Thoracic aorta (tissue), 2 donors: ENCODE results near the gene PARN. TPM values are rescaled to one million over a fixed set of nuclear protein-coding genes. Genes with fewer than 3 reads are reported as not detected.
"Not testable (repeated sequence)": the region's sequence is repeated elsewhere in the genome, so short reads cannot be mapped to it uniquely, and the experiment has no call there.

Source experiments
- ATAC-seq: fragments of 150-250 bp; one replicate; pipeline ENCODE4 v1.8.0; 2017; ENCODE audit warnings: low read depth; ENCODE audit not compliant: insufficient number of reproducible peaks, low FRiP score
- DNase-seq: peaks from one replicate; pipeline ENCODE4 v3.0.0-alpha.2; 2020; ENCODE audit warnings: low spot score
- H3K27ac ChIP-seq, 2 donors: fragments of 200-600 bp; sonication (generic); 1 replicate in 1 of 2; 2 replicates in 1 of 2; pipeline ENCODE4 v1.5.1; 2016; ENCODE audit warnings: mild to moderate bottlenecking in 2 of 2, moderate library complexity in 2 of 2
- H3K27me3 ChIP-seq: fragments of 200-600 bp; sonication (generic); replicated peaks from 2 replicates; pipeline ENCODE4 v1.6.0; 2016; ENCODE audit warnings: mild to moderate bottlenecking; ENCODE audit not compliant: insufficient read depth
- H3K36me3 ChIP-seq: fragments of 200-600 bp; sonication (generic); one replicate; pipeline ENCODE4 v1.5.1; 2016
- H3K4me1 ChIP-seq, 2 donors: fragments of 200-600 bp; sonication (generic); 1 replicate in 1 of 2; 2 replicates in 1 of 2; pipeline versions ENCODE4 v1.5.1 to v1.6.0; 2016; ENCODE audit warnings: low read depth in 2 of 2, mild to moderate bottlenecking in 1 of 2; ENCODE audit not compliant: control insufficient read depth in 1 of 2
- H3K4me3 ChIP-seq: fragments of 200-600 bp; sonication (generic); 2 replicates; pipeline ENCODE4 v1.5.1; 2016; ENCODE audit warnings: mild to moderate bottlenecking
- H3K9me3 ChIP-seq: fragments of 200-600 bp; sonication (generic); 2 replicates; pipeline ENCODE4 v1.5.1; 2016
- total RNA-seq, 2 donors: library from RNA; depleted of rRNA; stranded (reverse); fragments of >200 nt; gene quantifications; one replicate each; pipeline versions ENCODE4 v1.1.0 to v1.2.3, GENCODE V29; 2016
- TF ChIP-seq, protein P1 (sequence below): fragments of 200-600 bp; sonication (generic); IDR thresholded peaks from one replicate; pipeline ENCODE4 v1.5.1; 2019; ENCODE audit warnings: antibody characterized with exemption

Gene PARN
- total RNA-seq, 2 donors from 2014 or later: 51.0 to 66.7 TPM

DNA sequence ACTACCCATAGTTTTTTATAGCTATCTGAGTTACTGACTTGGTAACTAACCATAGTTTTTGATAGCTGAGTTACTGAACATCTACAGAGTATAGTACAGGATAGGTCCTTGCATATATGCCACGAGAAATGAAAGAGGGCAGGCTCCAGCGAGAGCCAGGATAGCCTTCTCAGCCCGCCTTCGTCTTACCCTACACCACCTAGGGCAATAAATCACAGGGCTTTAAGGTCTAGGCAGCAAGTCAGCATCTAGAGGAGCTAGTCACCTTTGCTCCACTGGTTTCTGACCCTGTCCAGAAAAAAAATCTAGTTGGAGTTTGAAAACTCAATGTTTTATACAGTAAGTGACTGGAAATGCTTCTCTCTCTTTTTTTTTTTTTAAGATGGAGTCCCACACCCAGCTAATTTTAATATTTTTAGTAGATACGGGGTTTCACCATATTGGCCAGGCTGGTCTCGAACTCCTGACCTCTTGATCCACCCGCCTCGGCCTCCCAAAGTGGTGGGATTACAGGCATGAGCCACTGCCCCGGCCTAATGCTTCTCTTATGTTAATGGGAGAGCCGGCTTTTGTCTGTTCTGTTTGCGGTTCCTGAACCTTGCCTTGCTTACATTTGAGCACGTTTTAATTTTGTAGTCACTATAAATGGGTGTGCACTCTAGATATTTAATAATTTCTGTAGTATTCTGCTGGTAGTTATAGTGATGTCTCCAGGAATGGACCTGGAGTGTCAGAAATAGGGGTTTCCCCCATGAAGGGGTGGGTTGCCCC lies 5.5 kb upstream of the PARN start:
- no peak overlapping the region for H3K27ac ChIP-seq
- H3K27me3 ChIP-seq: no peaks in the 10 kb centered on the region
- ATAC-seq (no peak), DNase-seq (no peak)
- no peaks in the 10 kb centered on the region for H3K9me3 ChIP-seq
- peaks cover 2% of the 10 kb centered on the region for H3K36me3 ChIP-seq
- TF ChIP-seq, protein P1, sequence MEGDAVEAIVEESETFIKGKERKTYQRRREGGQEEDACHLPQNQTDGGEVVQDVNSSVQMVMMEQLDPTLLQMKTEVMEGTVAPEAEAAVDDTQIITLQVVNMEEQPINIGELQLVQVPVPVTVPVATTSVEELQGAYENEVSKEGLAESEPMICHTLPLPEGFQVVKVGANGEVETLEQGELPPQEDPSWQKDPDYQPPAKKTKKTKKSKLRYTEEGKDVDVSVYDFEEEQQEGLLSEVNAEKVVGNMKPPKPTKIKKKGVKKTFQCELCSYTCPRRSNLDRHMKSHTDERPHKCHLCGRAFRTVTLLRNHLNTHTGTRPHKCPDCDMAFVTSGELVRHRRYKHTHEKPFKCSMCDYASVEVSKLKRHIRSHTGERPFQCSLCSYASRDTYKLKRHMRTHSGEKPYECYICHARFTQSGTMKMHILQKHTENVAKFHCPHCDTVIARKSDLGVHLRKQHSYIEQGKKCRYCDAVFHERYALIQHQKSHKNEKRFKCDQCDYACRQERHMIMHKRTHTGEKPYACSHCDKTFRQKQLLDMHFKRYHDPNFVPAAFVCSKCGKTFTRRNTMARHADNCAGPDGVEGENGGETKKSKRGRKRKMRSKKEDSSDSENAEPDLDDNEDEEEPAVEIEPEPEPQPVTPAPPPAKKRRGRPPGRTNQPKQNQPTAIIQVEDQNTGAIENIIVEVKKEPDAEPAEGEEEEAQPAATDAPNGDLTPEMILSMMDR: no peak
- no peak overlapping the region for H3K4me3 ChIP-seq
- H3K4me1 ChIP-seq: peaks cover 13 to 48% of the 10 kb centered on the region in 2 donors

DNA sequence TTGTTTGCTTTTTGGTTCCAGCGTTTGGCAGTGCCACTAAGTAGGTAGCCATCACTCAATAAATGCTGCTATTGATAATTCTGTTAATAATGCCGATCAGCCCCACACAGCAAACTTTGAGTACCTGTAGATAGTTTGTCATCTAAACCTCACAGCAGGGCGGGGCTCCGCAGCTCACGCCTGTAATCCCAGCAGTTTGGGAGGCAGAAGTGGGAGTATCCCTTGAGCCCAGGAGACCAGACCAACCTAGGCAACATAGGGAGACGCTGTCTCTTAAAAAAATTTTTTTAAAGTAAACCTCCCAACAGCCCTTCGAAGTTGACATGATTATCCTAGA lies 4.3 kb upstream of the PARN start:
- TF ChIP-seq, protein P1: no peak
- Histone ChIP-seq H3K27ac (no peak overlapping the region), H3K27me3 (no peaks in the 10 kb centered on the region), H3K4me3 (peak overlapping the region; percentile 84), H3K4me1 (peaks cover 13 to 52% of the 10 kb centered on the region in 2 donors), H3K36me3 (no peaks in the 10 kb centered on the region), H3K9me3 (no peaks in the 10 kb centered on the region)
- ATAC-seq (no peak), DNase-seq (no peak)

DNA sequence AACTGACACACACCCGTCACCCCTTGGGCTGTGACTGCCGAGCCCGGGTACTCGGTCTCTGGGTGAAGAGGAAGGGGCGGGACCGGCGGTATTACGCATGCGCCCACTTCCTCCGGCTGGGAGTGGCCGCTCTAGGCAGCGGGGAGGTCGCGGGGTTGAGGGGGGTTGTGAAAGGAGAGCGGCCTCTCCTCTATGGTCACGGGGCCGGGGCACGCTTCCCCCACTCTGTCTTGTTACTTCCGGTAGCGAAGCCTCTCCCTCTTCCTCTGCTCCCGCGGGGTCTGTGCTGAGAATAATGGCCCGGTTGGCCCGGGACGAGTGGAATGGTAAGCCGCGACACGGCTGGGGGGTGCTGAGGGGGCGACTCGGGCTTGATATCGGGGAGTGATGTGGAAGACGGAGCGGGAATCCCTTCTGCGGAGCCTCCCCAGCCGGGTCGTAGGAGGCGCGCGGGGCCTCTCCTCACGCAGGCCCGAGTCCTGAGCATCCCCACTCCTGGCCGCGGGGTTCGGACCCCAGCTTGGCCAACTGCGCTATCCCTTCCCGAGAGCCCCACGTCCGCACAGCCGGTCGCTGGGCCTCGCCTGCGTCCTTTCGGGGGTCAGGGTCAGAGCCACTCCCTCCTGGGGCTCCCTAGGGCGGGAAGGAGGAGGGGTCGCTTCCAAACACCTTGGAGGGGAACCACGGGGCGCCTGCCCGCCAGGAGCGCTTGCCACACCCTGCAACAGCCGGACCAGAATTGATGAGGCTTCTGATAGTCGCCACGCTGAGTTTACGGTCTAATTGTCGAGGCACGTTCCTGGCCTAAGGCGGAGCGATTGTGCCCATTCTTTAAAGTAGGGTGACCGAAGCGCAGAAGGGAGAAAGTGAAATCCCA lies 2.9 kb upstream of the PARN start, which contains the start of gene BFAR:
BFAR (plus strand) TSS at position 259 of the 877 bp plus-strand sequence. CDS start 11,396 bp downstream, outside the sequence.
- DNase-seq (peak; percentile 98), ATAC-seq (peak; percentile 88)
- Histone ChIP-seq H3K36me3 (no peaks in the 10 kb centered on the region), H3K4me1 (peaks cover 13 to 61% of the 10 kb centered on the region in 2 donors), H3K9me3 (no peaks in the 10 kb centered on the region), H3K4me3 (peak within 1 kb of the TSS; percentile 84), H3K27ac (peak within 1 kb of the TSS; percentile 79 to 87), H3K27me3 (no peaks in the 10 kb centered on the region)
- TF ChIP-seq, protein P1: no peak

DNA sequence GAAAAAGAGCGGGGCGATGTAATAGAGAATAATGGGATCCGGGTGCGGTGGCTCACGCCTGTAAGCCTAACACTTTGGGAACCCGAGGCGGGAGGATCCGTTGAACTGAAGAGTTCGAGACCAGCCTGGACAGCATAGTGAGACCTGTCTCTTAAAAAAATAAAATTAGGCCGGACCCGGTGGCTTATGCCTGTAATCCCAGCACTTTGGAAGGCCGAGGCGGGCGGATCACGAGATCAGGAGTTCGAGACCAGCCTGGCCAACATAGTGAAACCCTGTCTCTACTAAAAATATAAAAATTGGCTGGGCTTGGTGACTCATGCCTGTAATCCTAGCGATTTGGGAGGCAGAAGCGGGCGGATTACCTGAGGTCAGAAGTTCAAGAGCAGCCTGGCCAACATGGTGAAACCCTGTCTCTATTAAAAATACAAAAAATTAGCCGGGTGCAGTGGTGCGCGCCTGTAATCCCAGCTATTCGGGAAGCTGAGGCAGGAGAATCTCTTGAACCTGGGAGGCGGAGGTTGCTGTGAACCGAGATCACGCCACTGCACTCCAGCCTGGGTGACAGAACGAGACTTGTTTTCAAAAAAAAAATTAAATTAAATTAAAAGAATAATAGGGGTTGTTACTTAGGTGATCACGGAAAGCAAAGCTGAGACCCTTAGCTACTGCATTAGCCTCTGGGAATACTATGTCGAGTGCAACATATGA lies 715 bp upstream of the PARN start:
- not testable (repeated sequence) for ATAC-seq, DNase-seq, H3K9me3 ChIP-seq, H3K27me3 ChIP-seq, H3K36me3 ChIP-seq
- Histone ChIP-seq H3K4me1 (peaks cover 9 to 47% of the 10 kb centered on the region in 2 donors), H3K27ac (peak overlapping the region; percentile 22 to 81), H3K4me3 (peak overlapping the region; percentile 88)

GRCh38 chr16:14629612-14629918 lies 495 bp downstream of the PARN start:
- ATAC-seq (no peak), DNase-seq (no peak)
- peak overlapping the region; percentile 81 to 88 for H3K27ac ChIP-seq
- H3K27me3 ChIP-seq: no peaks in the 10 kb centered on the region
- H3K4me3 ChIP-seq: peak overlapping the region; percentile 88
- peaks cover 9 to 35% of the 10 kb centered on the region in 2 donors for H3K4me1 ChIP-seq
- H3K9me3 ChIP-seq: no peaks in the 10 kb centered on the region
- TF ChIP-seq, protein P1: no peak
- peaks cover 10% of the 10 kb centered on the region for H3K36me3 ChIP-seq
